Liver (tissue), 9 donors: ENCODE results near the gene CREB5. TPM values are rescaled to one million over a fixed set of nuclear protein-coding genes. Genes with fewer than 3 reads are reported as not detected.

Experiments used
- DNase-seq: peaks from one replicate; pipeline ENCODE4 v3.0.0-alpha.2; 2017; ENCODE audit warnings: low spot score
- H3K27ac ChIP-seq, 2 donors: one replicate each; pipeline ENCODE4 v1.7.0; 2013; ENCODE audit warnings: inconsistent platforms in 2 of 2, low read length in 2 of 2, control low read depth in 1 of 2, low read depth in 1 of 2, mild to moderate bottlenecking in 1 of 2
- H3K27me3 ChIP-seq, 4 donors: one replicate each; pipeline versions ENCODE4 v1.6.1 to v1.7.0; 2013; ENCODE audit warnings: low read length in 3 of 4, inconsistent platforms in 1 of 4, mild to moderate bottlenecking in 1 of 4, moderate library complexity in 1 of 4; ENCODE audit not compliant: control insufficient read depth in 4 of 4, insufficient read depth in 4 of 4
- H3K36me3 ChIP-seq, 4 donors: one replicate each; pipeline versions ENCODE4 v1.6.1 to v1.7.0; 2013; ENCODE audit warnings: low read length in 3 of 4, mild to moderate bottlenecking in 3 of 4, low read depth in 1 of 4, moderate library complexity in 1 of 4; ENCODE audit not compliant: control insufficient read depth in 4 of 4, insufficient read depth in 3 of 4
- H3K4me1 ChIP-seq, 4 donors: one replicate each; pipeline versions ENCODE4 v1.6.1 to v1.7.0; 2013; ENCODE audit warnings: low read length in 3 of 4, mild to moderate bottlenecking in 3 of 4, moderate library complexity in 1 of 4; ENCODE audit not compliant: control insufficient read depth in 4 of 4, insufficient read depth in 4 of 4
- H3K4me3 ChIP-seq, 3 donors: one replicate each; pipeline versions ENCODE4 v1.6.1 to v1.7.0; 2013; ENCODE audit warnings: low read length in 3 of 3, control low read depth in 1 of 3, low read depth in 1 of 3, mild to moderate bottlenecking in 1 of 3
- H3K9ac ChIP-seq, 2 donors: one replicate each; pipeline ENCODE4 v1.7.0; 2013; ENCODE audit warnings: low read length in 2 of 2, mild to moderate bottlenecking in 2 of 2, moderate library complexity in 2 of 2, control low read depth in 1 of 2, low read depth in 1 of 2
- H3K9me3 ChIP-seq, 4 donors: one replicate each; pipeline versions ENCODE4 v1.6.1 to v1.7.0; 2013; ENCODE audit warnings: low read length in 3 of 4; ENCODE audit not compliant: control insufficient read depth in 4 of 4
- ATF3 ChIP-seq: IDR thresholded peaks from 2 replicates; pipeline ENCODE4 v1.6.1; 2016; ENCODE audit warnings: antibody characterized with exemption
- CTCF ChIP-seq: fragments of 150-350 bp; IDR thresholded peaks from 2 replicates; pipeline ENCODE4 v1.5.1; 2017; ENCODE audit warnings: improper control_type of control experiment, low read depth, low read length; ENCODE audit not compliant: missing input control
- FOXA1 ChIP-seq: IDR thresholded peaks from 2 replicates; pipeline ENCODE4 v1.6.1; 2016; ENCODE audit warnings: antibody characterized with exemption
- FOXA2 ChIP-seq: IDR thresholded peaks from 2 replicates; pipeline ENCODE4 v1.6.1; 2016; ENCODE audit warnings: antibody characterized with exemption
- GABPA ChIP-seq, 2 donors: IDR thresholded peaks in 1 of 2; conservative IDR thresholded peaks in 1 of 2; 2 replicates each; pipeline ENCODE4 v1.6.1; 2016; ENCODE audit warnings: antibody characterized with exemption in 2 of 2, mild to moderate bottlenecking in 1 of 2, moderate library complexity in 1 of 2
- HNF4A ChIP-seq, 2 donors: conservative IDR thresholded peaks; 2 replicates each; pipeline ENCODE4 v1.6.1; 2016; ENCODE audit warnings: antibody characterized with exemption in 2 of 2, mild to moderate bottlenecking in 2 of 2
- HNF4G ChIP-seq: IDR thresholded peaks from 2 replicates; pipeline ENCODE4 v1.6.1; 2016; ENCODE audit warnings: antibody characterized with exemption
- JUND ChIP-seq, 2 donors: IDR thresholded peaks; 2 replicates each; pipeline ENCODE4 v1.6.1; 2016; ENCODE audit warnings: antibody characterized with exemption in 2 of 2
- RAD21 ChIP-seq, 2 donors: IDR thresholded peaks; 2 replicates each; pipeline ENCODE4 v1.6.1; 2016; ENCODE audit warnings: antibody characterized with exemption in 2 of 2, mild to moderate bottlenecking in 2 of 2
- RXRA ChIP-seq, 2 donors: IDR thresholded peaks; 2 replicates each; pipeline ENCODE4 v1.6.1; 2017 to 2018; ENCODE audit warnings: antibody characterized with exemption in 2 of 2, mild to moderate bottlenecking in 1 of 2
- SP1 ChIP-seq: IDR thresholded peaks from 2 replicates; pipeline ENCODE4 v1.6.1; 2018; ENCODE audit warnings: antibody characterized with exemption, mild to moderate bottlenecking
- YY1 ChIP-seq: IDR thresholded peaks from 2 replicates; pipeline ENCODE4 v1.6.1; 2016; ENCODE audit warnings: antibody characterized with exemption, mild to moderate bottlenecking
- WGBS: extraction: QIAGEN DNeasy Blood & Tissue Kit; methylation state at CpG from one replicate; pipeline ENCODE4 v1.1.7; 2013; 5-methylcytosine and 5-hydroxymethylcytosine counted together
- polyA plus RNA-seq, 2 donors: library from polyadenylated mRNA; stranded (reverse) in 1 of 2; unstranded in 1 of 2; fragments of 200-250 nt in 1 of 2; fragments of >200 nt in 1 of 2; fragmentation: Nextera tagmentation in 1 of 2; extraction: Ambion mirVana in 1 of 2; gene quantifications; one replicate each; pipeline versions ENCODE4 v1.2.1 to v1.2.3, GENCODE V29; 2013 to 2015
- total RNA-seq, 2 donors: library from RNA; depleted of rRNA; stranded (reverse); fragments of >200 nt; gene quantifications; one replicate each; pipeline ENCODE4 v1.2.3, GENCODE V29; 2014
- TF ChIP-seq, protein P1 (sequence below): IDR thresholded peaks from 2 replicates; pipeline ENCODE4 v1.6.1; 2016; ENCODE audit warnings: antibody characterized with exemption, mild to moderate bottlenecking
- TF ChIP-seq, protein P2 (sequence below): IDR thresholded peaks from 2 replicates; pipeline ENCODE4 v1.6.1; 2016; ENCODE audit warnings: antibody characterized with exemption
- TF ChIP-seq, protein P3 (sequence below): IDR thresholded peaks from 2 replicates; pipeline ENCODE4 v1.6.1; 2016; ENCODE audit warnings: antibody characterized with exemption
- donor health status: healthy.
- donor health status: healthy.
- donor health status: healthy.
- donor health status: healthy.
- donor health status: healthy.

CREB5 gene
- total and polyA plus RNA-seq, 4 donors = 0.25 to 0.92 (median 0.67) TPM

- Histone ChIP-seq H3K4me1 (no peaks in the 10 kb centered on the region), H3K27ac (no peak overlapping the region), H3K4me3 (no peak overlapping the region), H3K9me3 (peaks cover 0 to 4% (median 2%) of the 10 kb centered on the region in 4 donors), H3K9ac (no peak overlapping the region), H3K36me3 (no peaks in the 10 kb centered on the region), H3K27me3 (peaks cover 0 to 29% (median 2%) of the 10 kb centered on the region in 4 donors)
- no peak for TF ChIP-seq CTCF
- TF ChIP-seq GABPA (IDR thresholded peaks at IDR 0.05 in 1 of 2, conservative IDR thresholded peaks at IDR 0.05 in 1 of 2) = no peak
- TF ChIP-seq JUND (IDR thresholded peaks at IDR 0.05) = no peak
- TF ChIP-seq RAD21 (IDR thresholded peaks at IDR 0.05) = no peak
- no peak for TF ChIP-seq HNF4G
- TF ChIP-seq, protein P1, sequence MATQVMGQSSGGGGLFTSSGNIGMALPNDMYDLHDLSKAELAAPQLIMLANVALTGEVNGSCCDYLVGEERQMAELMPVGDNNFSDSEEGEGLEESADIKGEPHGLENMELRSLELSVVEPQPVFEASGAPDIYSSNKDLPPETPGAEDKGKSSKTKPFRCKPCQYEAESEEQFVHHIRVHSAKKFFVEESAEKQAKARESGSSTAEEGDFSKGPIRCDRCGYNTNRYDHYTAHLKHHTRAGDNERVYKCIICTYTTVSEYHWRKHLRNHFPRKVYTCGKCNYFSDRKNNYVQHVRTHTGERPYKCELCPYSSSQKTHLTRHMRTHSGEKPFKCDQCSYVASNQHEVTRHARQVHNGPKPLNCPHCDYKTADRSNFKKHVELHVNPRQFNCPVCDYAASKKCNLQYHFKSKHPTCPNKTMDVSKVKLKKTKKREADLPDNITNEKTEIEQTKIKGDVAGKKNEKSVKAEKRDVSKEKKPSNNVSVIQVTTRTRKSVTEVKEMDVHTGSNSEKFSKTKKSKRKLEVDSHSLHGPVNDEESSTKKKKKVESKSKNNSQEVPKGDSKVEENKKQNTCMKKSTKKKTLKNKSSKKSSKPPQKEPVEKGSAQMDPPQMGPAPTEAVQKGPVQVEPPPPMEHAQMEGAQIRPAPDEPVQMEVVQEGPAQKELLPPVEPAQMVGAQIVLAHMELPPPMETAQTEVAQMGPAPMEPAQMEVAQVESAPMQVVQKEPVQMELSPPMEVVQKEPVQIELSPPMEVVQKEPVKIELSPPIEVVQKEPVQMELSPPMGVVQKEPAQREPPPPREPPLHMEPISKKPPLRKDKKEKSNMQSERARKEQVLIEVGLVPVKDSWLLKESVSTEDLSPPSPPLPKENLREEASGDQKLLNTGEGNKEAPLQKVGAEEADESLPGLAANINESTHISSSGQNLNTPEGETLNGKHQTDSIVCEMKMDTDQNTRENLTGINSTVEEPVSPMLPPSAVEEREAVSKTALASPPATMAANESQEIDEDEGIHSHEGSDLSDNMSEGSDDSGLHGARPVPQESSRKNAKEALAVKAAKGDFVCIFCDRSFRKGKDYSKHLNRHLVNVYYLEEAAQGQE = no peak
- no peak for TF ChIP-seq YY1
- no peak for TF ChIP-seq FOXA1
- no peak for TF ChIP-seq ATF3
- TF ChIP-seq HNF4A (conservative IDR thresholded peaks at IDR 0.05) = no peak
- no peak for TF ChIP-seq RXRA (IDR thresholded peaks at IDR 0.05)
- TF ChIP-seq, protein P2, sequence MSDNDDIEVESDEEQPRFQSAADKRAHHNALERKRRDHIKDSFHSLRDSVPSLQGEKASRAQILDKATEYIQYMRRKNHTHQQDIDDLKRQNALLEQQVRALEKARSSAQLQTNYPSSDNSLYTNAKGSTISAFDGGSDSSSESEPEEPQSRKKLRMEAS = no peak
- WGBS = 64% methylated on average over 3 of the region's 3 CpGs
- no peak for DNase-seq
These were observed 151.7 kb downstream of the CREB5 start for GRCh38 chr7:28564033-28564432.

- no peak for DNase-seq
- WGBS = 73% methylated on average over 4 of the region's 4 CpGs
- Histone ChIP-seq H3K27ac (no peak overlapping the region), H3K36me3 (no peaks in the 10 kb centered on the region), H3K4me3 (no peak overlapping the region), H3K9ac (no peak overlapping the region), H3K27me3 (peaks cover 0 to 33% (median 3%) of the 10 kb centered on the region in 4 donors), H3K9me3 (peaks cover 0 to 4% (median 2%) of the 10 kb centered on the region in 4 donors), H3K4me1 (no peaks in the 10 kb centered on the region)
- no peak for TF ChIP-seq ATF3
- TF ChIP-seq, protein P2 = no peak
- TF ChIP-seq FOXA2 = no peak
- TF ChIP-seq, protein P3, sequence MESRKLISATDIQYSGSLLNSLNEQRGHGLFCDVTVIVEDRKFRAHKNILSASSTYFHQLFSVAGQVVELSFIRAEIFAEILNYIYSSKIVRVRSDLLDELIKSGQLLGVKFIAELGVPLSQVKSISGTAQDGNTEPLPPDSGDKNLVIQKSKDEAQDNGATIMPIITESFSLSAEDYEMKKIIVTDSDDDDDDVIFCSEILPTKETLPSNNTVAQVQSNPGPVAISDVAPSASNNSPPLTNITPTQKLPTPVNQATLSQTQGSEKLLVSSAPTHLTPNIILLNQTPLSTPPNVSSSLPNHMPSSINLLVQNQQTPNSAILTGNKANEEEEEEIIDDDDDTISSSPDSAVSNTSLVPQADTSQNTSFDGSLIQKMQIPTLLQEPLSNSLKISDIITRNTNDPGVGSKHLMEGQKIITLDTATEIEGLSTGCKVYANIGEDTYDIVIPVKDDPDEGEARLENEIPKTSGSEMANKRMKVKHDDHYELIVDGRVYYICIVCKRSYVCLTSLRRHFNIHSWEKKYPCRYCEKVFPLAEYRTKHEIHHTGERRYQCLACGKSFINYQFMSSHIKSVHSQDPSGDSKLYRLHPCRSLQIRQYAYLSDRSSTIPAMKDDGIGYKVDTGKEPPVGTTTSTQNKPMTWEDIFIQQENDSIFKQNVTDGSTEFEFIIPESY = no peak
- TF ChIP-seq HNF4A (conservative IDR thresholded peaks at IDR 0.05) = no peak
- TF ChIP-seq, protein P1 = no peak
- no peak for TF ChIP-seq HNF4G
- no peak for TF ChIP-seq SP1
These were observed 152.5 kb downstream of the CREB5 start for GRCh38 chr7:28564755-28565374.
